ENCODE measurements around the gene EFHC1.

- TF ChIP-seq CTCF (IDR thresholded peaks at IDR 0.05) (no peak), POLR2A (IDR thresholded peaks at IDR 0.05) (no peak)
These were observed 4.1 kb upstream of the EFHC1 start for GRCh38 chr6:52415917-52416628.
